ENCODE data around the gene LYRM7. TPM values are rescaled to one million over a fixed set of nuclear protein-coding genes. Genes with fewer than 3 reads are reported as not detected.

Gene LYRM7
- total and polyA plus RNA-seq, 10 of the 15 experiments (the other 5 are each of a cell fraction or from before 2014, with no cell fraction given): 9.2 to 68.8 (median 20.2) TPM

- TF ChIP-seq NKRF (conservative IDR thresholded peaks at IDR 0.05) (peak; percentile 82), CREB1 (IDR thresholded peaks at IDR 0.05; ENCODE audit: low read depth) (peak; percentile 96), MLLT1 (IDR thresholded peaks at IDR 0.05) (peak; percentile 31), YY1 (IDR thresholded peaks at IDR 0.05; ENCODE audit: low read depth, low read length) (peak; percentile 100), ETV6 (conservative IDR thresholded peaks at IDR 0.05 in 1 of 2, IDR thresholded peaks at IDR 0.05 in 1 of 2; ENCODE audit: borderline replicate concordance in 1 of 2, low read depth in 1 of 2) (no peak), GABPA (IDR thresholded peaks at IDR 0.05; ENCODE audit: low read depth) (peak; percentile 99), IKZF1 (conservative IDR thresholded peaks at IDR 0.05) (peak; percentile 48; the same call in 1 of the 2 replicates), SPI1 (IDR thresholded peaks at IDR 0.05; ENCODE audit: borderline replicate concordance, insufficient read depth, low read depth, low read length) (no peak), MAX (IDR thresholded peaks at IDR 0.05; ENCODE audit: low read depth, low read length) (peak; percentile 62), FOXM1 (IDR thresholded peaks at IDR 0.05; ENCODE audit: low read depth, low read length) (no peak), NFXL1 (IDR thresholded peaks at IDR 0.05; ENCODE audit: borderline replicate concordance) (no peak), ZNF207 (IDR thresholded peaks at IDR 0.05; ENCODE audit: borderline replicate concordance) (no peak), LARP7 (IDR thresholded peaks at IDR 0.05) (peak; percentile 57; the same call in 1 of the 2 replicates), SMAD5 (IDR thresholded peaks at IDR 0.05; ENCODE audit: low read depth) (peak; percentile 71; the same call in 1 of the 2 replicates), NR2C1 (IDR thresholded peaks at IDR 0.05) (peak; percentile 66), STAT1 (conservative IDR thresholded peaks at IDR 0.05) (no peak), PML (IDR thresholded peaks at IDR 0.05; ENCODE audit: low read length) (peak; percentile 78; the same call in 1 of the 2 replicates), BHLHE40 (IDR thresholded peaks at IDR 0.05; ENCODE audit: borderline replicate concordance in 1 of 2, low read depth in 2 of 2, low read length in 1 of 2) (peak; percentile 92 to 95), TCF12 (IDR thresholded peaks at IDR 0.05; ENCODE audit: low read depth, low read length) (peak; percentile 5; the same call in 1 of the 2 replicates), MXI1 (IDR thresholded peaks at IDR 0.05; ENCODE audit: low read depth, low read length) (peak; percentile 80), ZNF274 (IDR thresholded peaks at IDR 0.05; ENCODE audit: insufficient read depth, insufficient read length) (no peak), BCL11A (IDR thresholded peaks at IDR 0.05; ENCODE audit: low read depth, low read length) (no peak), RELB (IDR thresholded peaks at IDR 0.05; ENCODE audit: low read depth) (peak; percentile 60; the same call in 1 of the 2 replicates), SP1 (IDR thresholded peaks at IDR 0.05; ENCODE audit: low read depth, low read length) (peak; percentile 68), CREM (IDR thresholded peaks at IDR 0.05; ENCODE audit: low read depth) (peak; percentile 96), RAD21 (IDR thresholded peaks at IDR 0.05; ENCODE audit: insufficient read depth, low read depth, low read length) (0 out of 2 replicates have a peak, but pooled peaks have one; percentile 4), SREBF2 (IDR thresholded peaks at IDR 0.05; ENCODE audit: low read length) (no peak)
Measured at GRCh38 chr5:131170540-131171275, at the start of gene LYRM7 (continued).
